OCI-LY3 (cell line): Measurements from ENCODE around the gene PHF20.

Source experiments
- EZH2phosphoT487 ChIP-seq: fragments of 200-600 bp; shearing (Covaris generic); IDR thresholded peaks from 2 replicates; pipeline ENCODE4 v1.6.1; 2018; ENCODE audit warnings: antibody characterized with exemption, mixed run types, low read depth
- TF ChIP-seq, protein P1 (sequence below): fragments of 200-600, 300-600 bp; sonication (generic); IDR thresholded peaks from 2 replicates; pipeline ENCODE4 v1.5.1; 2014; ENCODE audit warnings: antibody characterized with exemption, low read length, low read depth

DNA sequence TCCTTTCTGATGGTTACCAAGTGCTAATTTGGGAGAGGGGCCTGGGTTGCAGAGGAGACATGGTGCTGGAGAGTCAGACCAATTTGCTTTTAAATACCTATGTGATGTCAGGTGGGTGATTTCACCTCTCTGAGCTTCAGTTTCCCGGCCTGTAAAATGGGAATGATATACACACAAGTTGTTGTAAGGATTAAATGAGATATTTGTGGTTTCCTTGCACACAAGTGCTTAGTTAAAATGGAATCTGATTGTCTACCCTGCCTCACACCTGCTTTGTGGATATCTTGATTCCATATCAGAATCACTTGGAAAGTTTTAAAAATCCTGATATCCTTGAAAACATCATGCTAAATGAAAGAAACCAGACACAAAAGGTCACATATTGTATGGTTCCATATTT lies 138.0 kb downstream of the PHF20 start:
- TF ChIP-seq, protein P1, sequence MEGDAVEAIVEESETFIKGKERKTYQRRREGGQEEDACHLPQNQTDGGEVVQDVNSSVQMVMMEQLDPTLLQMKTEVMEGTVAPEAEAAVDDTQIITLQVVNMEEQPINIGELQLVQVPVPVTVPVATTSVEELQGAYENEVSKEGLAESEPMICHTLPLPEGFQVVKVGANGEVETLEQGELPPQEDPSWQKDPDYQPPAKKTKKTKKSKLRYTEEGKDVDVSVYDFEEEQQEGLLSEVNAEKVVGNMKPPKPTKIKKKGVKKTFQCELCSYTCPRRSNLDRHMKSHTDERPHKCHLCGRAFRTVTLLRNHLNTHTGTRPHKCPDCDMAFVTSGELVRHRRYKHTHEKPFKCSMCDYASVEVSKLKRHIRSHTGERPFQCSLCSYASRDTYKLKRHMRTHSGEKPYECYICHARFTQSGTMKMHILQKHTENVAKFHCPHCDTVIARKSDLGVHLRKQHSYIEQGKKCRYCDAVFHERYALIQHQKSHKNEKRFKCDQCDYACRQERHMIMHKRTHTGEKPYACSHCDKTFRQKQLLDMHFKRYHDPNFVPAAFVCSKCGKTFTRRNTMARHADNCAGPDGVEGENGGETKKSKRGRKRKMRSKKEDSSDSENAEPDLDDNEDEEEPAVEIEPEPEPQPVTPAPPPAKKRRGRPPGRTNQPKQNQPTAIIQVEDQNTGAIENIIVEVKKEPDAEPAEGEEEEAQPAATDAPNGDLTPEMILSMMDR, result no peak
- TF ChIP-seq EZH2phosphoT487, result no peak
